Esophagus squamous epithelium (tissue), 5 donors: ENCODE results near the gene NMT2. TPM values are rescaled to one million over a fixed set of nuclear protein-coding genes. Genes with fewer than 3 reads are reported as not detected.

Source experiments
- DNase-seq: peaks from one replicate; lab custom pipeline; 2025; lab: John Stamatoyannopoulos, UW
- H3K27ac ChIP-seq, 4 donors: fragments of 200-600 bp; sonication (generic); one replicate each; pipeline ENCODE4 v1.5.1; 2016 to 2019; ENCODE audit warnings: mild to moderate bottlenecking in 1 of 4
- H3K27me3 ChIP-seq, 4 donors: fragments of 200-600 bp; sonication (generic); 1 replicate in 3 of 4; 2 replicates in 1 of 4; pipeline versions ENCODE4 v1.5.1 to v1.6.0; 2017 to 2021; ENCODE audit warnings: antibody characterized with exemption in 1 of 4
- H3K36me3 ChIP-seq, 3 donors: fragments of 200-600 bp; sonication (generic); one replicate each; pipeline ENCODE4 v1.5.1; 2016 to 2019
- H3K4me1 ChIP-seq, 3 donors: fragments of 200-600 bp; sonication (generic); one replicate each; pipeline ENCODE4 v1.5.1; 2017 to 2019
- H3K4me3 ChIP-seq, 4 donors: fragments of 200-600 bp; sonication (generic); 1 replicate in 3 of 4; 2 replicates in 1 of 4; pipeline ENCODE4 v1.5.1; 2016 to 2019; ENCODE audit warnings: mild to moderate bottlenecking in 2 of 4, moderate library complexity in 1 of 4
- H3K9me3 ChIP-seq, 3 donors: fragments of 200-600 bp; sonication (generic); one replicate each; pipeline ENCODE4 v1.5.1; 2016 to 2019
- CTCF ChIP-seq, 6 experiments: fragments of 450-650 bp in 4 of 6; fragments of 200-600 bp in 2 of 6; sonication (generic) in 2 of 6; IDR thresholded peaks; one replicate each; pipeline ENCODE4 v1.5.1; 2016 to 2019; ENCODE audit warnings: antibody characterized with exemption in 6 of 6, mild to moderate bottlenecking in 4 of 6, moderate library complexity in 4 of 6
- POLR2A ChIP-seq, 4 donors: fragments of 450-650 bp; IDR thresholded peaks; one replicate each; pipeline ENCODE4 v1.6.1; 2017; ENCODE audit warnings: antibody characterized with exemption in 4 of 4, mild to moderate bottlenecking in 4 of 4, moderate library complexity in 3 of 4
- WGBS, 2 donors: methylation state at CpG; one replicate each; pipeline ENCODE4 v1.1.5; 2018; 5-methylcytosine and 5-hydroxymethylcytosine counted together
- intact Hi-C: fragments of 100-400 bp; cut with DNase I; formaldehyde crosslinking; loops from one replicate; pipeline ENCODE4 v1.15.0; 2022
- total RNA-seq, 4 donors: library from RNA; depleted of rRNA; stranded (reverse); fragments of >200 nt; gene quantifications; one replicate each; pipeline ENCODE4 v1.1.0, GENCODE V29; 2016
- donor health status: DM: yes; HTN: yes; CAD: no.

NMT2 gene
- total RNA-seq, 4 donors from 2014 or later: 4.8 to 12.8 (median 7.8) TPM

GRCh38 chr10:15122477-15123030 lies 45.9 kb downstream of the NMT2 start:
- no peak for TF ChIP-seq POLR2A (IDR thresholded peaks at IDR 0.05)
- TF ChIP-seq CTCF (IDR thresholded peaks at IDR 0.05): no peak
- H3K27me3 ChIP-seq: no peaks in the 10 kb centered on the region
- no peak overlapping the region for H3K4me3 ChIP-seq
- 91 to 93% methylated on average over 8 to 9 of the region's 9 CpGs for WGBS, 2 donors
- peaks cover 0 to 71% (median 3%) of the 10 kb centered on the region in 3 donors for H3K36me3 ChIP-seq
- intact Hi-C loops: no loop called here
- H3K9me3 ChIP-seq: no peaks in the 10 kb centered on the region
- H3K27ac ChIP-seq: no peak overlapping the region
- peaks cover 0 to 9% (median 0%) of the 10 kb centered on the region in 3 donors for H3K4me1 ChIP-seq
- no peak for DNase-seq

GRCh38 chr10:15121707-15122106 lies 46.8 kb downstream of the NMT2 start:
- intact Hi-C loops: no loop called here
- Histone ChIP-seq H3K36me3 (peaks cover 0 to 66% (median 7%) of the 10 kb centered on the region in 3 donors), H3K27ac (no peak overlapping the region), H3K4me3 (no peak overlapping the region), H3K4me1 (peaks cover 0 to 9% (median 0%) of the 10 kb centered on the region in 3 donors), H3K27me3 (no peaks in the 10 kb centered on the region), H3K9me3 (no peaks in the 10 kb centered on the region)
- no peak for DNase-seq
- 85 to 100% methylated on average over 1 of the region's 1 CpG for WGBS, 2 donors
- TF ChIP-seq POLR2A (IDR thresholded peaks at IDR 0.05) (no peak), CTCF (IDR thresholded peaks at IDR 0.05) (no peak)

- peaks cover 0 to 64% (median 7%) of the 10 kb centered on the region in 3 donors for H3K36me3 ChIP-seq
- TF ChIP-seq POLR2A (IDR thresholded peaks at IDR 0.05) (no peak), CTCF (IDR thresholded peaks at IDR 0.05) (no peak)
- peaks cover 0 to 9% (median 0%) of the 10 kb centered on the region in 3 donors for H3K4me1 ChIP-seq
- no peak overlapping the region for H3K4me3 ChIP-seq
- WGBS, 2 donors: 74 to 81% methylated on average over 5 of the region's 5 CpGs
- no peaks in the 10 kb centered on the region for H3K9me3 ChIP-seq
- no peak for DNase-seq
- no peak overlapping the region for H3K27ac ChIP-seq
- intact Hi-C loops: no loop called here
- H3K27me3 ChIP-seq: no peaks in the 10 kb centered on the region
Measured at GRCh38 chr10:15120523-15120922, 48.0 kb downstream of the NMT2 start.

GRCh38 chr10:15118615-15119014 lies 49.9 kb downstream of the NMT2 start:
- WGBS, 2 donors: 64 to 76% methylated on average over 1 of the region's 1 CpG
- TF ChIP-seq POLR2A (IDR thresholded peaks at IDR 0.05) (no peak), CTCF (IDR thresholded peaks at IDR 0.05) (no peak)
- peaks cover 0 to 62% (median 7%) of the 10 kb centered on the region in 3 donors for H3K36me3 ChIP-seq
- no peak overlapping the region for H3K27ac ChIP-seq
- H3K4me1 ChIP-seq: peaks cover 0 to 3% (median 0%) of the 10 kb centered on the region in 3 donors
- no peak for DNase-seq
- no peaks in the 10 kb centered on the region for H3K27me3 ChIP-seq
- no peak overlapping the region for H3K4me3 ChIP-seq
- no peaks in the 10 kb centered on the region for H3K9me3 ChIP-seq
- intact Hi-C loops: no loop called here

- no peak for TF ChIP-seq CTCF (IDR thresholded peaks at IDR 0.05)
- no peak for TF ChIP-seq POLR2A (IDR thresholded peaks at IDR 0.05)
Measured at GRCh38 chr10:15116225-15116624, 52.3 kb downstream of the NMT2 start.

More at GRCh38 chr10:15116225-15116624, 52.3 kb downstream of the NMT2 start:
- Histone ChIP-seq H3K4me1 (no peaks in the 10 kb centered on the region), H3K27ac (no peak overlapping the region), H3K36me3 (peaks cover 4 to 83% (median 7%) of the 10 kb centered on the region in 3 donors), H3K9me3 (no peaks in the 10 kb centered on the region), H3K4me3 (no peak overlapping the region), H3K27me3 (no peaks in the 10 kb centered on the region)
- WGBS, 2 donors: 93% methylated on average over 5 of the region's 5 CpGs
- intact Hi-C loops: no loop called here
- no peak for DNase-seq
